ENCODE measurements around the gene AHDC1.
A peak's percentile ranks its signal among the peaks of the same experiment; 100 is the strongest.

Gene AHDC1

DNA sequence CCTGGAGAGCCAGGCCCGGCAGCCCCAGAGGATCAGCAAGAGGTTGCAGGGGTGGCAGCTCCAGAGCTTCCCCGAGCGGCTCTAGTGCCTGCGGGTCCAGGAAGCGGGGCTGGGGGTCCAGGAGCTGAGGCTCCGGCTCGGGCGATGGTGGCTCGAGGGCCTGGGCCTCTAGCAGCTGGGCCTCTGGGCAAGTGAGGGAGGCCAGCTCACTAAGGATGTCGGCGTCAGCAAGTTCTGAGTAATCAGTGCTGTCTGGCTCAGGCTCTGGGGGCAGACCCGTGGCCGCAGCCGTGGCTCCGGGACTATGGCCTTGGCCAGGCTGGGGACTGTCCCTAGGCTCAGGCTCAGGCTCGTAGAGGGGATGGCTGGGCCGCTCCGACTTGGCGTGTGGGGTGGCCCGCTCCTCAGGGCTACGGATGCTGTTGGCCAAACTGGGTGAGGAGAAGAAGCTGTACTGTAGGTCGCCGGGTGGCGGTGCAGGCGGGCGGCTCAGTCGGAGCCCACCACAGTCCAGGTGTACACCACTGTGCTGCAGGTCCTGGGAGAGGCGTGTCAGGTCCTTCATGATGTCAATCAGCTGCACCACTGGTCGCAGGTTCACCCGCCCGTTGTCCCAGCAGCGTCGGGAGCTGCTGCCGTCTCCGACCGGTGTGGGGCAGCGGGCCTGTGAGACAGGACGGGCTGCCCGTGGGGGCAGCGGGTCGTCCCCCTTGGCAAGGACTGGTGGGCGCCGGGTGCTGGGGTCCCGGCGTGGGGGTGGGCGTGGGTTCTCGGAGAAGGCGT, 52.6 kb downstream of the AHDC1 start:
- TF ChIP-seq GFI1B (tag by site-specific recombination; IDR thresholded peaks at IDR 0.05) (no peak), KLF8 (tag by site-specific recombination; IDR thresholded peaks at IDR 0.05) (no peak), ZNF830 (tag by site-specific recombination; IDR thresholded peaks at IDR 0.05; ENCODE audit: low read depth) (no peak), ZNF211 (tag by site-specific recombination; IDR thresholded peaks at IDR 0.05; ENCODE audit: low read depth) (no peak), ZNF658 (tag by site-specific recombination; IDR thresholded peaks at IDR 0.05) (no peak)
- TF ChIP-seq, protein P1, sequence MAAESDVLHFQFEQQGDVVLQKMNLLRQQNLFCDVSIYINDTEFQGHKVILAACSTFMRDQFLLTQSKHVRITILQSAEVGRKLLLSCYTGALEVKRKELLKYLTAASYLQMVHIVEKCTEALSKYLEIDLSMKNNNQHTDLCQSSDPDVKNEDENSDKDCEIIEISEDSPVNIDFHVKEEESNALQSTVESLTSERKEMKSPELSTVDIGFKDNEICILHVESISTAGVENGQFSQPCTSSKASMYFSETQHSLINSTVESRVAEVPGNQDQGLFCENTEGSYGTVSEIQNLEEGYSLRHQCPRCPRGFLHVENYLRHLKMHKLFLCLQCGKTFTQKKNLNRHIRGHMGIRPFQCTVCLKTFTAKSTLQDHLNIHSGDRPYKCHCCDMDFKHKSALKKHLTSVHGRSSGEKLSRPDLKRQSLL (tag by site-specific recombination; IDR thresholded peaks at IDR 0.05) = peak; percentile 77
- TF ChIP-seq, protein P2, sequence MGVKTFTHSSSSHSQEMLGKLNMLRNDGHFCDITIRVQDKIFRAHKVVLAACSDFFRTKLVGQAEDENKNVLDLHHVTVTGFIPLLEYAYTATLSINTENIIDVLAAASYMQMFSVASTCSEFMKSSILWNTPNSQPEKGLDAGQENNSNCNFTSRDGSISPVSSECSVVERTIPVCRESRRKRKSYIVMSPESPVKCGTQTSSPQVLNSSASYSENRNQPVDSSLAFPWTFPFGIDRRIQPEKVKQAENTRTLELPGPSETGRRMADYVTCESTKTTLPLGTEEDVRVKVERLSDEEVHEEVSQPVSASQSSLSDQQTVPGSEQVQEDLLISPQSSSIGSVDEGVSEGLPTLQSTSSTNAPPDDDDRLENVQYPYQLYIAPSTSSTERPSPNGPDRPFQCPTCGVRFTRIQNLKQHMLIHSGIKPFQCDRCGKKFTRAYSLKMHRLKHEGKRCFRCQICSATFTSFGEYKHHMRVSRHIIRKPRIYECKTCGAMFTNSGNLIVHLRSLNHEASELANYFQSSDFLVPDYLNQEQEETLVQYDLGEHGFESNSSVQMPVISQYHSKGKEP (tag by site-specific recombination; IDR thresholded peaks at IDR 0.05) = no peak
- TF ChIP-seq, protein P3, sequence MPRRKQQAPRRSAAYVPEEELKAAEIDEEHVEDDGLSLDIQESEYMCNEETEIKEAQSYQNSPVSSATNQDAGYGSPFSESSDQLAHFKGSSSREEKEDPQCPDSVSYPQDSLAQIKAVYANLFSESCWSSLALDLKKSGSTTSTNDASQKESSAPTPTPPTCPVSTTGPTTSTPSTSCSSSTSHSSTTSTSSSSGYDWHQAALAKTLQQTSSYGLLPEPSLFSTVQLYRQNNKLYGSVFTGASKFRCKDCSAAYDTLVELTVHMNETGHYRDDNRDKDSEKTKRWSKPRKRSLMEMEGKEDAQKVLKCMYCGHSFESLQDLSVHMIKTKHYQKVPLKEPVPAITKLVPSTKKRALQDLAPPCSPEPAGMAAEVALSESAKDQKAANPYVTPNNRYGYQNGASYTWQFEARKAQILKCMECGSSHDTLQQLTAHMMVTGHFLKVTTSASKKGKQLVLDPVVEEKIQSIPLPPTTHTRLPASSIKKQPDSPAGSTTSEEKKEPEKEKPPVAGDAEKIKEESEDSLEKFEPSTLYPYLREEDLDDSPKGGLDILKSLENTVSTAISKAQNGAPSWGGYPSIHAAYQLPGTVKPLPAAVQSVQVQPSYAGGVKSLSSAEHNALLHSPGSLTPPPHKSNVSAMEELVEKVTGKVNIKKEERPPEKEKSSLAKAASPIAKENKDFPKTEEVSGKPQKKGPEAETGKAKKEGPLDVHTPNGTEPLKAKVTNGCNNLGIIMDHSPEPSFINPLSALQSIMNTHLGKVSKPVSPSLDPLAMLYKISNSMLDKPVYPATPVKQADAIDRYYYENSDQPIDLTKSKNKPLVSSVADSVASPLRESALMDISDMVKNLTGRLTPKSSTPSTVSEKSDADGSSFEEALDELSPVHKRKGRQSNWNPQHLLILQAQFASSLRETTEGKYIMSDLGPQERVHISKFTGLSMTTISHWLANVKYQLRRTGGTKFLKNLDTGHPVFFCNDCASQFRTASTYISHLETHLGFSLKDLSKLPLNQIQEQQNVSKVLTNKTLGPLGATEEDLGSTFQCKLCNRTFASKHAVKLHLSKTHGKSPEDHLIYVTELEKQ (tag by site-specific recombination; IDR thresholded peaks at IDR 0.05; ENCODE audit: borderline replicate concordance) = no peak
- CTCF ChIA-PET = no interaction called here
- H3K36me3 ChIP-seq (ENCODE audit: control insufficient read depth in 2 of 2, insufficient read depth in 1 of 2, low read length in 2 of 2) = peaks cover 0 to 73% of the 10 kb centered on the region in 2 experiments; a peak in 2 of 3 replicates

DNA sequence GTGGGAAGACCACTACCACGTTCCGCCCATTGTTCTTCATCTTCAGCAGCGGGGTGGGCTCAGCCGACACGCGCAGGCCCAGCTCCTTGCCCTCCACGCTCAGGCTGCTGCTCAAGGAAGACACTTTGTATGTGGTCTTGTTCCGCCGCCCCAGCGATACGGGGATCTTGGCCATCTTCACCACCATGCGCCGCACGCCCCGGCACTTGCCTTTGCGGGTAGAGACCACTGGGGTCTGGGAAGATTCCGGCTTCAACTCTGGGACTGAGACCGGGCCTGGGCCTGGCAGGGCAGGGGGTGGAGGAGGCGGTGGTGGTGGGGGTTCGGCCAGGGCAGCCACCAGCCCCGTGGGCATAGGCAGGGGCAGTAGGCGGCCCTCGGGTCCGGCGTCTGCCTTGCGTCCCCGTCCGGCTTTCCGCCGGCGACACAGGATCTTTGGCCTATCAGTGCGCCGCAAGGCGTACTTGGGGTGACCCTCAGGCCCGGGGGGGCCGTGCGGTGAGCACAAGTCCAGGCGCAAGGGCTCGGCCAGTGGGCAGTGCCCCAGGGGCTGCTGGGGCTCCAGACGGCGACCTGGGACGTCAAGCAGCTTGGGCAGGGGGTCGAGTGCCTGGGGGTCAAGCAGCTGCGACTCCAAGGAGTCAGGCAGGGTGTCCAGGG, 53.3 kb downstream of the AHDC1 start:
- TF ChIP-seq GLIS1 (tag by site-specific recombination; IDR thresholded peaks at IDR 0.05) (no peak), ZNF529 (tag by site-specific recombination; IDR thresholded peaks at IDR 0.05; ENCODE audit: insufficient replicate concordance) (no peak), ZNF302 (tag by site-specific recombination; IDR thresholded peaks at IDR 0.05; ENCODE audit: low read depth) (no peak), ZNF112 (tag by site-specific recombination; IDR thresholded peaks at IDR 0.05) (no peak), ZNF16 (tag by site-specific recombination; IDR thresholded peaks at IDR 0.05; ENCODE audit: low read depth) (no peak), PRDM1 (tag by site-specific recombination; IDR thresholded peaks at IDR 0.05) (no peak), ZNF558 (tag by site-specific recombination; IDR thresholded peaks at IDR 0.05) (no peak), ZNF776 (tag by site-specific recombination; IDR thresholded peaks at IDR 0.05; ENCODE audit: borderline replicate concordance) (no peak), ZNF221 (tag by site-specific recombination; IDR thresholded peaks at IDR 0.05; ENCODE audit: borderline replicate concordance) (no peak), ZEB2 (tag by site-specific recombination; IDR thresholded peaks at IDR 0.05) (no peak)
- TF ChIP-seq, protein P4, sequence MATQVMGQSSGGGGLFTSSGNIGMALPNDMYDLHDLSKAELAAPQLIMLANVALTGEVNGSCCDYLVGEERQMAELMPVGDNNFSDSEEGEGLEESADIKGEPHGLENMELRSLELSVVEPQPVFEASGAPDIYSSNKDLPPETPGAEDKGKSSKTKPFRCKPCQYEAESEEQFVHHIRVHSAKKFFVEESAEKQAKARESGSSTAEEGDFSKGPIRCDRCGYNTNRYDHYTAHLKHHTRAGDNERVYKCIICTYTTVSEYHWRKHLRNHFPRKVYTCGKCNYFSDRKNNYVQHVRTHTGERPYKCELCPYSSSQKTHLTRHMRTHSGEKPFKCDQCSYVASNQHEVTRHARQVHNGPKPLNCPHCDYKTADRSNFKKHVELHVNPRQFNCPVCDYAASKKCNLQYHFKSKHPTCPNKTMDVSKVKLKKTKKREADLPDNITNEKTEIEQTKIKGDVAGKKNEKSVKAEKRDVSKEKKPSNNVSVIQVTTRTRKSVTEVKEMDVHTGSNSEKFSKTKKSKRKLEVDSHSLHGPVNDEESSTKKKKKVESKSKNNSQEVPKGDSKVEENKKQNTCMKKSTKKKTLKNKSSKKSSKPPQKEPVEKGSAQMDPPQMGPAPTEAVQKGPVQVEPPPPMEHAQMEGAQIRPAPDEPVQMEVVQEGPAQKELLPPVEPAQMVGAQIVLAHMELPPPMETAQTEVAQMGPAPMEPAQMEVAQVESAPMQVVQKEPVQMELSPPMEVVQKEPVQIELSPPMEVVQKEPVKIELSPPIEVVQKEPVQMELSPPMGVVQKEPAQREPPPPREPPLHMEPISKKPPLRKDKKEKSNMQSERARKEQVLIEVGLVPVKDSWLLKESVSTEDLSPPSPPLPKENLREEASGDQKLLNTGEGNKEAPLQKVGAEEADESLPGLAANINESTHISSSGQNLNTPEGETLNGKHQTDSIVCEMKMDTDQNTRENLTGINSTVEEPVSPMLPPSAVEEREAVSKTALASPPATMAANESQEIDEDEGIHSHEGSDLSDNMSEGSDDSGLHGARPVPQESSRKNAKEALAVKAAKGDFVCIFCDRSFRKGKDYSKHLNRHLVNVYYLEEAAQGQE (tag by site-specific recombination; IDR thresholded peaks at IDR 0.05) = no peak
- Histone ChIP-seq H3K36me3 (ENCODE audit: control insufficient read depth in 2 of 2, insufficient read depth in 1 of 2, low read length in 2 of 2) (peaks cover 0 to 77% of the 10 kb centered on the region in 2 experiments; a peak in 2 of 3 replicates), H3K27ac (ENCODE audit: extremely low read depth, low read depth, low read length) (no peak overlapping the region), H3K9me3 (ENCODE audit: control insufficient read depth, insufficient read depth, low read depth, low read length) (no peaks in the 10 kb centered on the region), H3K4me1 (ENCODE audit: control insufficient read depth, insufficient read depth, low read length) (no peaks in the 10 kb centered on the region), H3K4me3 (ENCODE audit: low read depth, low read length) (no peak overlapping the region)
- CTCF ChIA-PET = no interaction called here
- POLR2A ChIA-PET = no interaction called here

More for the DNA sequence above, 52.6 kb downstream of the AHDC1 start:
- POLR2A ChIA-PET = no interaction called here
- no peaks in the 10 kb centered on the region for H3K9me3 ChIP-seq (ENCODE audit: control insufficient read depth, insufficient read depth, low read depth, low read length)
- no peaks in the 10 kb centered on the region for H3K4me1 ChIP-seq (ENCODE audit: control insufficient read depth, insufficient read depth, low read length)
- no peak overlapping the region for H3K4me3 ChIP-seq (ENCODE audit: low read depth, low read length)
- no peak overlapping the region for H3K27ac ChIP-seq (ENCODE audit: extremely low read depth, low read depth, low read length)
